Stimulated activated CD8-positive, alpha-beta memory T cell treated with anti-CD3 and anti-CD28 coated beads, Interleukin-4, amount 100 ng/mL, for 24 hours (primary cell): ENCODE data around the gene PARD6A.

Source experiments
- DNase-seq: peaks from one replicate; pipeline ENCODE4 v3.0.0-alpha.2; 2020; ENCODE audit warnings: low read depth

PARD6A gene

DNA sequence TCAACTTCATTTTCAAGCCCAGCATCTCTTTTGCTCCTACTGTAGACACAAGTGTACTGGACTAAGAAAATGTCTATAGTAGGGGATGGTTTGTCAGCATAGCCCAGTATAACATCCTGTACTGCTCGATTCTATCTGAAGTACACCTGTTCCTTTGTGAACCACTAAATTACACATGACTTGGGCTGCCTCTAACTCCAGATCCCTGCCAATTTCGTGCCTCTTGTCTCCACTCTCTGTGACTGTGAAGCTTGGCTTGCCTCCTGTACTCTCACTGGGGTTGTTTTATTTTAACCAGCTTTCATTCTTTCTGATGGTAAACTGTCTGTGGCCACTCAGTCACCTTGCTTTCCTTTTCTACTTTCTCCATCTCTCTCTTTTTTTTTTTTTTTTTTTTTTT is 33.9 kb downstream of the PARD6A start:
- no peak for DNase-seq

DNA sequence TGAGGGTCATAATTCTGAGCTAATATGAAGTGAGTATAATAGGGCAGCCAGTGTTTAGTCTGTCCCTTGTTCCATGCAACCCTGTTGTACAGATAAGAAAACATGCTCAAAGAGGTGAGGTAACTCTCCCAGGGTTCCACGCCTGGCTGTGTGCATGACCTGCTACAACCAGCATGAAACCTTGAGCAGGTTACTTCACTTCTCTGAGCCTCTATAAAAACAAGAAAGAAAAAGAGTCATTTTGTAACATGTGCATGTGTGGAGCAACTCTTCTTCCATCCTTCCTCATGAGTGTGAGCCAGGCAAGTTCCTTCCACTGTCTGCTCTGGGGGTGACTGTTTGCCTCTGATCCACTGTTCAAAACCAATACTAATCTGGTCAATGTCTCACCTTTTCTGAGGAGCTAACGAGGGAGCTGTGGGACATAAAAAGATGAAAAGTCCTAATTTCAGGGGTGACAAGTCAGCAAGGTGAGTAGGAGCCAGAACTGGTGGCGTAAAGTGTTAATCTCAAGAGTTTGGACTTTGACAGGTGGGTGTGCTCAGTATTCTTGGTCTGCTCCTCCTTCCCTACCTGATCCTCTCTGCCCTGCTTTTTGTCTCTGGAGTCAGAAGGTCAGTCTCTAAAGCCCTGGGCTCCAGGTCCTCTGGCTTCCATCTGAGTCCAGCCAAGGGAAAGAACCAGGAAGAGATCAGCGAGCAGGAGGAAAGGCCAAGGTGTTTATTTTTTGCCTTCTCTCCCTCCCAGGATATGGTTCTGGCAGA is 36.8 kb downstream of the PARD6A start:
- no peak for DNase-seq

DNA sequence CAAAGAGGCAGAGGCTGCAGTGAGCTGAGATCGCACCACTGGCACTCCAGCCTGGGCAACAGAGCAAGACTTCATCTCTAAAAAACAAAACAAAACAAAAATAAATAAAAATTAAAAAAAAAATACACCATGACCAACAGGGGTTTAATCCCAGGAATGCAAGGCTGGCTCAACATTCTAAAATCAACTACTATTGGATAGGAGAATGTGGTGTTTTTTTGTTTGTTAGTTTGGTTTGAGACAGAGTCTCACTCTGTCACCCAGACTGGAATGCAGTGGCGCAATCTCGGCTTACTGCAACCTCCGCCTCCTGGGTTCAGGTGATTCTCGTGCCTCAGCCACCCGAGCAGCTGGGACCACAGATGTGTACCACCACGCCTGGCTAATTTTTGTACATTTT is 38.5 kb downstream of the PARD6A start:
- no peak for DNase-seq

DNA sequence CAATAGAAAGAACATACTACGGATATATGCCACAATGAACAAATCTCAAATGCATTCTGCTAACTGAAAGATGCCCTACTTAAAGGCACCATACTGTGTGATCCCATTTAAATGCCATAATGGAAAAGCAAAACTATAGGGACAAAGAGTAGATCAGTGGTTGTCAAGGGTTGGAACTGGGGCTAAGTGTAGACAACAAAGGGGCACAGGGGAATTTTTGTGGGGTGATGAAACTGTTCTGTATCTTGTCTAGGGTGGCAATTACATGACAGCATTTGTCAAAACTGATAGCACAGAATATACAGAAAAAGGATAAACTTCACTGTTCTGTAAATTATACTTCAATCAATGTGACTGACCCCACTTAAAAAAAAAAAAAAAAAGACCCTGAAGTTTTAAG is 40.7 kb downstream of the PARD6A start:
- DNase-seq = no peak

DNA sequence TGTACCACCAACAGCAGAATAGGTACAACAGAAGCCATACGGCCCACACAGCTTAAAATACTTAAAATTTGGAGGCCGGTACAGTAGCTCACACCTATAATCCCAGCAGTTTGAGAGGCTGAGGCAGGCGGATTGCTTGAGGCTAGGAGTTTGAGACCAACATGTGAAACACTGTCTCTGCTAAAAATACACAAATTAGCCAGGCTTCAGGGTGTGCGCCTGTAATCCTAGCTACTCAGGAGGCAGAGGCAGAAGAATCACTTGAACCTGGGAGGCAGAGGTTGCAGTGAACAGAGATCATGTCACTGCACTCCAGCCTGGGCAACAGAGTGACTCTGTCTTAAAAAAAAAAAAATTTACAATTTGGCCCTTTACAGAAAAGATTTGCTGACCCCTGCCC is 41.4 kb downstream of the PARD6A start:
- DNase-seq = no peak

DNA sequence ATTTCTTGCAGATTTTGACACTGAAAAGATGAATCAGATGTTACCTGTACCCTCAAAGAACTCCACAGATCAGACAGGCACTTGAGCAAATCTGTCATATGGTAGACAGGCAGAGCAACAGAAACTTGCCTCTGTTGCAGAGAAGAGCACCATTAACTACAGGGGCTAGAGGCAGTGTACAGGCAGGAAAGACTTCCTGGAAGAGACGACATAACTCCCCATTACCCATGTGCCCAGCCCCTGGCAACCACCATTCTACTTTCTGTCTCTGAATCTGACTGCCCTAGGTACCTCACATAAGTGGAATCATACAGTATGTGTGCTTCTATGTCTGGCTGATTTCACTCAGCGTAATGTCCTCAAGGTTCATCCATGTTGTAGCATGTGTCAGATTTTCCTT is 42.9 kb downstream of the PARD6A start:
- no peak for DNase-seq

DNA sequence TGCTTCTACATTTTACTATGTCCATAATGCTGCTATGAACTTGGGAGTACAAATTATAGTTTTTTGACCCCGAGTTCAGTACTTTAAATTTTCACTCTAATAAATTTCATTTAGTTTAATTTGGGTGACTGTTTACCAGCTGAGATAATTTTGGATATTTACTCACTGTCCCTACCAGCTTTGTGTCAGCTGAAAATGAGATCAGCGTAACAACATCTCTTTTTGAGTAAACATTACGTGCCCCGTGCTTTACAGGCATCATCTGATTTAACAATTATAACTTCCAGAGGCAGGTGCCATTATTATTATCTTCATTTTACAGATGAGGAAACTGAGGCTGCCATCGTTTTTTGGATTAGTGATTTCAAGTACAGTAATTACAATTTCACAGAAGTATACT is 43.4 kb downstream of the PARD6A start:
- DNase-seq = no peak

DNA sequence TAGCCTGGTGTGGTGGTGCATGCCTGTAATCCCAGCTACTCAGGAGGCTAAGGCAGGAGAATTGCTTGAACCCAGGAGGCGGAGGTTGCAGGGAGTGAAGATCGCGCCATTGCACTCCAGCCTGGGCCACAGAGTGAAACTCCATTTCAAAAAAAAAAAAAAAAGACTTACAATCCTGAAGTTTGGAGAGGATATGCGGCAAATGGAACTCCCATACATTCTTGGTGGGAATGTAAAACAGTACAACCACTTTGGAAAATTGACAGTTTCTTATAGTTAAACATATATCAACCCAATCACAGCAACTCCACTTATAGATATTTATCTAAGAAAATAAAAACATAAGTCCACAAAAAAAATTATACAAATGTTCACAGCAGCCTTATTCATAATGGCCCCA is 46.5 kb downstream of the PARD6A start:
- DNase-seq = no peak

DNA sequence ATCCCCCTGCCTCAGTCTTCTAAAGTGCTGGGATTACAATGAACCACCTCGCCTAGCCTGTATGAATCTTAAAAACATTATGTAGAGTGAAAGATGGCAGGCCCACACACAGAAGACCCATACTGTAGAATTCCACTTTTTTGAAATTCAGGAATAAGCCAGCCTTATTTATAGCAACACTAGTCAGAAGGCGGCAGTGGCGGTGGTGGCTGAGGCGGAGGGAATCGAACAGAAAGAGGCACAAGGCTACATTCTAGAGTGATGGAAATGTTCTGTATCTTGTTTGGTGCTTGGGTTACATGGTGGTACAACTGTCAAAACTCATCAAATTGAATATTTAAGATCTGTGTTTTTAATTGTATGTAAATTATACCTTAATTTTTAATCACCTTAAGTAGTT is 47.0 kb downstream of the PARD6A start:
- no peak for DNase-seq

DNA sequence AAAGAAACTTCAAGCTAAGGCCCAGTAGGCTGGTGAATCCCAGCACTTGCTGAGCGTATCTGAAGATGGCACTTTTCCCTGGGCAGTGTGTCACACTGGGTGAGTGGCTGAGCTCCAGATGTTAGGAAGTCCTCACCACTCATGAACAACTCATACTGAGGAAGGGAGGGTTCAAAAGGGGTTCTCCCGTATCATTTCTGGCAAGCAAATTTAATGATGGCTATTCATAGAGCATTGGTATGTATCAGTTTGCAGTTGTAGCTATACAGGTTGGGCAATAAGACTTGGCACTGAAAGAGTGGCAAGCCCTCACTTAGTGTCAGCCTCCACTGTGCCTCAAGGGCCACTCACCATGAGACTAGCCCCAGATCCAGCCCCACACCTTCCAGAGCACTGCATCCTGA is 47.6 kb downstream of the PARD6A start:
- DNase-seq = no peak

DNA sequence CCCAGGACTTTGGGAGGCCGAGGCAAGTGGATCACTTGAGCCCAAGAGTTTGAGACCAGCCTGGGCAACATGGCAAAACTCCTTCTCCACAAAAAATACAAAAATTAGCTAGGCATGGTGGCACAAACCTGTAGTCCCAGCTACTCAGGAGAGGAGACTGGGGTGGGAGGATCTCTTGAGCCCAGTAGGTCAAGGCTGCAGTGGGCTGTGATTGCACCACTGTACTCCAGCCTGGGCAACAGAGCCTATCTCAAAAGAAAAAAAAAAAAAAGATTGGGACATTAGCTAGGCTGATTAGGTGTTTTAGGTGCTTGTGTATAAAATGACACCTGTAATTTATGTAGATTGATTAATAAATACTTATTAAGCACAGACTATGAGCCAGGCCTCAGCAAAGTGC is 48.3 kb downstream of the PARD6A start:
- no peak for DNase-seq

DNA sequence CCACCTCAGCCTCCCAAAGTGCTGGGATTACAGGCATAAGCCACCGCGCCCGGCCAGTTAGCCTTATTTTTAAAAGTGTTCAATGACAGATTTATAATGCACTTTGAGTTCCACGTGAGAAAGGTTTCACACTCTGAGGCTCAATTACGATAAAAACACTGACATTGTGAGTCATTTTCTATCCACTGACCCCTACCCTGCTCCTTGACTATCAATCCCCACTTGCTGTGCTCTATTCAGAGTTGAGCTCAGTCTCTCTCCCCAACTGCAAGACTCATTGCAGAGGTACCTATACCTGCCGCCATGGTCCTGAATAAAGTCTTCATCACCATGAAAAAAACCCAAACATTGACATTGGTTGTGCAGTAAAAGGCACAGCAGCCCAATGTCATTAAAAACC is 49.8 kb downstream of the PARD6A start:
- DNase-seq = no peak
